HT1080 (cell line): ENCODE measurements around the gene AGFG2. TPM values are rescaled to one million over a fixed set of nuclear protein-coding genes. Genes with fewer than 3 reads are reported as not detected.

ENCODE experiments used
- DNase-seq: peaks from one replicate; pipeline ENCODE4 v3.0.0-alpha.2; 2015; ENCODE audit warnings: low read depth
- total RNA-seq: library from RNA; depleted of rRNA; stranded (reverse); fragments of >200 nt; shearing (Covaris generic); gene quantifications from 2 replicates; pipeline ENCODE4 v1.2.3, GENCODE V29; 2014

The AGFG2 gene
- total RNA-seq, 1 experiment from 2014 or later, result 19.9 TPM

DNA sequence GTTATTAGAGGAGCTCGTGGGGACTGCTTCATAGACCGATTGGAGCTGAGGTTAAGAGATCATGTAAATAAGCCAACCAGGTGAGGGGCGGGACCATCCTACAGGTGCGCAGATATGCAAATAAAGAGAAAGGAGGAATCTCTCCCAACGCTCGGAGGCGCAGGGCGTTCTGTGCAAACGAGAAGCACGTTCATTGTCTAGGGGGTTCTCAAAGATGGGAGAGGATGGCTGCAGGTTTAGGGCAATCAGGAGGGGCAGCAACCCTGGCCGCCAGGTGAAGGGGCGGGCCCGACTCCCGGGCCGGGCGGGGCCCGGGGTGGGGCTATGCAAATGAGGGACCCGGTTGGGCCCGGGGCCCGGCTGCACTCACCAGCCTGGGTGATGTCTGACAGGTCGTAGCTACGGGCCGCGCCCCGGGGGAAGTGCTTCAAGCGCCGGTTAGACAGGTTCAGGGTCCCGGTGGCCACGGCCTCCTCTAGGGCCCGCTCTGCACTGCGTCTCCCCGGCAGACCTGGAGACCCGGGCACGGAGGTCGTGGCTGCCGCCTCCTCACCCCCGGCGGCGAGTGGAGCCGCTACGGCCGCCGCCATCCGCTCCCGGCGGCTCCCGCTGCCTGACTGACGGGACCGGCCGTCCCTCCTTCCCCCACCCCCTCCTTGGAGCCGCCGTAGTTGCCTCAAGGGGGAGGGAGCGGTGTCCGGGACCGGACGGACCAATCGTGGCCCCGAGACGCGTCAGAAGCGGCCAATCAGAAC is 46.7 kb downstream of the AGFG2 start, which contains the start of gene LRCH4:
Gene LRCH4 (minus strand): TSS at position 619 of the 755 bp plus-strand sequence. CDS start 29 bp downstream, at position 590.
- no peak for DNase-seq

DNA sequence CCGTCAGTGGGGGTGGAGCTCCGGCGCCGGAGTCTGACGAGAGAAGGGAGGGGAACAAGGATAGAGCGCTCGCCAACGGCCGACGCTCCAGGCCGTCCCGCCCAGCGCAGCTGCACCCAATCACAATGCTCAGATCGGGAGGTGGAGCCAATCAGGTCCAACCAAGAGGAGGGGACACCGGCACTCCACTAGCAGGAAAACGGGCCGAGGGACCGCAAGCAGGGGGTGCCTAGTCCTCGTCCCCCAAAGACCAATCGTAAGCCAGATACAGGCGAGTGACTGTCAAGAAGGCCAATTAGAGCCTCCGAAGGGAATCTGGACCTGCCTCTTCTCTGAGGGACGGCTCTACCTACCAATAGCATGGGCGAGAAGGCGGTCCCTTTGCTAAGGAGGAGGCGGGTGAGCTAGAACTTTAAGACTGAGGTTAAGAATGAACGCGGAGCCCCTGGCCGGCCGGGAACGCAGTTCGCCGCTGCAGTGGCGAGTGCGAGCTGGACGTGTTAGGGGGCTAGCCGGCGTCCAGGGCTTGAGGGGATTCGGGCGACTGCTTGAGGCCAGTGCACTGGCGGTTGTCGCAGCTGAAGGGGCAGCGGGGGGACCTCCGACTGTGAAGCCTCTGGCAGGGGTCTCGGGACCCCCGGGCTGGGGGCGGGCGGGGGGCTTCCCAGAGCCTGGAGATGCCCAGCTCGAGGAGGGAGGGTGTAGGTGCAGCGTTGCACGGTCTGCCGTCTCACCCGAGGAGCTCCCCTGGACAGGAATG is 47.4 kb downstream of the AGFG2 start, which contains the start of gene FBXO24:
Gene FBXO24 (plus strand): TSS at position 63 of the 760 bp plus-strand sequence. CDS start 298 bp downstream, at position 361.
- peak; percentile 100 for DNase-seq

DNA sequence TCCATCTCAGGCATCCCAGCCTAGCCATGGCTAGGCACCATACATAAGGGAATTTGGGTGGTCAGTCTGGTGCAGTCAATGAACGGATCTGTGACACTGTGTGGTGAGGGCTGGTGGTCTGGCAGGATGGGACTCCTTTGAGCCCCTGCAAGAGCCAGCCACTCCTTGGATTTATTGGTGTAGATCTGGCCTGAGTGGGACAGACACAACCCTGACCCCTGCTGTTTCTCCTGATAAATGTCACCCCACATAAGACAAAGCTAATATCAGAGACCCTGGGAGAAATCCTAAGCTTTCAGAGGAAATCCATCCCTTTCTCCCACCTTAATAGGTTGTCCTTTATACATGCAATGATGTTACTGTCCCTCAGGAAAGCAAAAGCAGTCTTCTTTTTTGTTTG is 49.4 kb downstream of the AGFG2 start:
- DNase-seq, result peak; percentile 34

DNA sequence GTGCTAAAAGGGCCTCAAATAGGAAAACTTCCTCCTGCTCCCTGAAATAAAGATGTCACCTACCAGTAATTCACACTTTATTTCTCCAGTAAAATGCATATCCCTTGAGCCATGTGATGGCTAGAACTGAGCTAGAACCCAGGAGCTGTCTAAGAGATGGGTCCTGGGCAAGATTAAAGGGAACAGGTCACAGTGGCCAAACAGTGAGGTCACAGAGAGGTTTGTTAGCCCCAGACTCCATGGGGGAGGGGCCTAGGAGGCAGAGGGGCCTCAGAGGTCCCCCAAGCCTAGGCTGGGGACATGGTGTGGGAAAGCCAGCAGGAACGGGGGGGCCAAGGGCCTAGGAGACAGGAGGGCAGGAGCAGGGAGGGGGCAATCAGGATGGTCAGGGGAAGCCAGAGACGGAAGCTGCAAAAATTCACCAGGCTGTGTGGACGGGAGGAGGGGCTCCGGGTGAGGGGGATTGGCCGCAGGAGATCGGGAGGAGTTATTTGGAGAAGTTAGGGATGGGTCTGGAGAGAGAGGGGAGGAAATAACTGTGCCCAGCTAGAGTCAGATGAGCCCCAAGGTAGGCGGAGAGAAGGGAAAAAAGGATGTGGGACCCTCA is 50.4 kb downstream of the AGFG2 start:
- DNase-seq, result no peak

DNA sequence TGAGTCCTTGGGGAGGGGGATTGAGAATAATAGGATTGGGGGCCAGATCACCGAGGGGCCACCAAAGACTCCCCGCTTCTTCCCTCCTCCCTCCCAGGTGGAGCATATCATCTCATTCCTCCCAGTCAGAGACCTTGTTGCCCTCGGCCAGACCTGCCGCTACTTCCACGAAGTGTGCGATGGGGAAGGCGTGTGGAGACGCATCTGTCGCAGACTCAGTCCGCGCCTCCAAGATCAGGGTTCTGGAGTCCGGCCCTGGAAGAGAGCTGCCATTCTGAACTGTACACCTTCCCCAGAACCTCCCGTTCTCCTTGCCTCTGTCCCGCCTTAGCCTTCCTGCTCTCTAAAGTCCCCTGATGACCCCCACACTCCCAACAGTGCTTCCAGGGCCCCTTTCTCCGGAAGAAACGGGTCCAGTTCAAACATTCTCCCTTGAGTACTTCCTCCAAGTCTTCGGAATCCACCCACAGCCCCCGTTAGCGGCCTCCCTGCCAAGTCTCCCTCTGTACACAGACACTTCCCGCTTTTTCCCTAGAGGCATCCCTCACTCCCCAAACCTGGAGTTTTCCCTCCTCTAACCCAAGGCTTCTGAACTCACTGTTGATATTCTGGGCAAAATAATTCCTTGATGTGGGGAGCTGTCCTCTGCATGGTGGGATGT is 51.2 kb downstream of the AGFG2 start:
- DNase-seq, result no peak

DNA sequence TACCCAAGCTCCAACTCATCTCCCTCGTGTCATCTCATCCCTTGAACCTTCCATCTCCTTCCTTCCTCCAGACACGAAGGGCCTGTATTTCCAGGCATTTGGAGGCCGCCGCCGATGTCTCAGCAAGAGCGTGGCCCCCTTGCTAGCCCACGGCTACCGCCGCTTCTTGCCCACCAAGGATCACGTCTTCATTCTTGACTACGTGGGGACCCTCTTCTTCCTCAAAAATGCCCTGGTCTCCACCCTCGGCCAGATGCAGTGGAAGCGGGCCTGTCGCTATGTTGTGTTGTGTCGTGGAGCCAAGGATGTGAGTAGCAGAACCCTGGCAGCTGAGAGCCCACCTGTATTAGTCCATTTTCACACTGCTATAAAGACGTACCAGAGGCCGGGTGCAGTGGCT is 52.6 kb downstream of the AGFG2 start:
- no peak for DNase-seq

DNA sequence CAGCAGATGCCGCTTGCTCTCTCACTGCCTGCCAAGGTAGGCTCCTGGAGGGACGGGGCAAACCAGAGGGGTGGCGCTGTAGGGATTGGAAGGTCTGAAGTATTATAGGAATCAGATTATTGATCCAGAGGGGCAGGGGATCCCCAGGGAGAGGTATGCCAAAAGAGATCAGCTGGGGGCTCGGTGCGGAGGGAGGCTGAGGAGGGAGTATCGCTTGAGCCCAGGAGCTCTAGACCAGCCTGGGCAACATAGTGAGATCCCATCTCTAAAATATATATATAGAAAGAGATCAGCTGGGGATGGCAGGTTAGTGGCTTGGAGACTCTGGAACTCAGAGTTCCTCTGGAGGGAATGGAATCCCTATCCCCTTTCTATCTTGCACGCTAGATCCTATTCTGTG is 56.2 kb downstream of the AGFG2 start:
- DNase-seq, result no peak

DNA sequence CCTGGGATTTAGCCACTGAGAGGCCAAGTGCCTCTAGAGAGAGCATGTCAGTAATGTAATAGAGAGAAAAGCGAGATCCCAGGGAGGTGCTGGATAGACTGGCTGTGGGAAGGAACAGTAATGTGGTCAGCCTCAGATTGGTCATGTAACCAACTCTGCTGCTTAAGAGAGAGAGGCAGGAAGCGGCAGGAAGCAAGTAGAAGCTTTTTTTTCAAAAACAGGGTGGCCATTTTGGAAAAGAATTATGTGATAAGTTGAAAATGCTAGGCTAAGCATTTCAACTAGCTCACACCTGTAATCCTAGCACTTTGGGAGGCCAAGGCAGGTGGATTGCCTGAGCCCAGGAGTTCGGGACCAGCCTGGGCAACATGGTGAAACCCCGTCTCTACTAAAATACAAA is 59.4 kb downstream of the AGFG2 start:
- peak; percentile 48 for DNase-seq

DNA sequence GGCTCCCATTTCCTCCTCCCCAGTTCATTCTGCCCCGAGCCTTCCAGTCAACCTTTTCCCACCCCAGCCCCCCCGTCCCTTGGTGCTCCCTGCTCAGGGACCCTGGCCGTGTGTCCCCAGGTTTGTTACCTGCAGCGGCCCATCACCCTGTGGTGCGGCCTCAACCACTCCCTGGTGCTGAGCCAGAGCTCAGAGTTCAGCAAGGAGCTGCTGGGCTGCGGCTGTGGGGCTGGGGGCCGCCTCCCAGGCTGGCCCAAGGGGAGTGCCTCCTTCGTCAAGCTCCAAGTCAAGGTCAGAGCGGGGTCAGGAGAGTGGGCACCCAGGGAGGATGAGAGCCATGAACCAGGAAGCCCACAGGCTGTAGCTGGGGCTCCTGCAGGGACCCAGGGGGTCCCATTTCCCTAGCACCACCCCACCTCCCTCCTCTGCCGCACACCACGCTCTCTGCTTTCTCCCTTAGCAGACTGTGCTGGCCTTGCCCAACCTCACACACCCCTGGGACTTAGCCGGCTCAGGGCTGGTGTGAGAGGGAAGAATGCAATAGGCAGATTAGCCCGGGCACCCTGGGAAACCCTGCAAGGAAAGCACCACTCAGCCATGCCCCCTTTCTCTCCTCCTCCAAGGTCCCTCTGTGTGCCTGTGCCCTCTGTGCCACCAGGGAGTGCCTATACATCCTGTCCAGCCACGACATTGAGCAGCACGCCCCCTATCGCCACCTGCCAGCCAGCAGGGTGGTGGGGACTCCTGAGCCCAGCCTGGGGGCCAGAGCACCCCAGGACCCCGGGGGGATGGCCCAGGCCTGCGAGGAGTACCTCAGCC is 61.1 kb downstream of the AGFG2 start:
- DNase-seq, result no peak

DNA sequence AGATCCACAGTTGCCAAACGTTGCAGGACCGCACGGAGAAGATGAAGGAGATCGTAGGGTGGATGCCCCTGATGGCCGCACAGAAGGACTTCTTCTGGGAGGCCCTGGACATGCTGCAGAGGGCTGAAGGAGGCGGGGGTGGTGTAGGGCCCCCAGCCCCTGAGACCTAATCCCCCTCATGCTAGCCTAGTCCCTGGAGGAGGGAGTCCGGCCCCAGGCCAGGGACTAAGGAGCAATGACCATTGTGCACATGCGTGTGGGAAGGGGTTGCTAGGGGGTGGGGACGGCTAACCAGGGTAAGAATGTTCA is 61.7 kb downstream of the AGFG2 start:
- no peak for DNase-seq

DNA sequence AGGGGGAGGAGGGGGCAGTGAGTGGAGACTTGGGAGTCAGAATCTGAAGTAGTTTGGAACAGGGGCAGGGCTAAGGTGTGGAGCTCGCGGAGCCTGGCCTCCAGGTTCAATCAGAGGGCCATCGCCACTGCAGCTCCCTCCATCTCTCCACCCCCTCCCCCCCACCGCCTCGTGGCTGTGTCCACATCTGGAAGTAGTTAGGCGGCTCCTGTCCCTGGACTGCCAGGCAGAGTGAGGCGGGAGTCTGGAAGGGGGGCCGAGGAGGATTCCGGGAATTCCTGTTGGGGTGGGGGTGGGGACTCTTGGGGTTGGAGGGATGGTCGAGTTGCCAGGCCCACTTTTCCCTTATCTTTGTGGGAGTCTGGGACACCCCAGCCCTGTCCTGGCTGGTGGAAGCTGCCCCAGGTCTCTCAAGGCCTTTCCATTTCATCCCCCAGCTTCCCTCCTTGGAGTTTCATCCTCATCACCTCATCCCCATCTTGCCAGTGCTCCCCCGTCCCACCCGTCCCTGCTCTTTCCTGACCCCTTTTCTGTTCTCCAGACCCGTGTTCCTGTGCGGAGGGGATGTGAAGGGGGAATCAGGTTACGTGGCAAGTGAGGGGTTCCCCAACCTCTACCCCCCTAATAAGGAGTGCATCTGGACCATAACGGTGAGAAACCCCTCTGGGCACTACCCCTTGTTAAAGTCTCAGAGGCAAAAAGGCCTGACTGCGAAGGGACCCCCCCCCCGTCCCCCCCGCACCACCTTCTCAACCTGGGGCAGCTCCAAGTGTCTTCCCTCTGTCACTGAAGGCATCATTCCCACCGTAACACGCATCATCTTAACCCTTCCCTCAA is 64.1 kb downstream of the AGFG2 start:
- DNase-seq, result no peak

DNA sequence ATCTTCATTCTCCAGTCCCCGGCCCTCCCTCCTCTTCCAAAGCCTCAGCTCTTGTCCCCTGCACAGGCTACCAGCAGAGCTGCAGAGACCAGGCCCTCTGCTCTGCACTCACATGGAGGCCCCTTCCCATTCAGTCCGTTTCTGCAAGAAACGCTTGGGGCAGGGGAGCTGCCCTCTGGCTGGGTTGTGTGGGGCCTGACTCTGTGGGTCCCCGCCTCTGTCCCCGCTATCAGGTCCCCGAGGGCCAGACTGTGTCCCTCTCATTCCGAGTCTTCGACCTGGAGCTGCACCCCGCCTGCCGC is 64.7 kb downstream of the AGFG2 start:
- no peak for DNase-seq

DNA sequence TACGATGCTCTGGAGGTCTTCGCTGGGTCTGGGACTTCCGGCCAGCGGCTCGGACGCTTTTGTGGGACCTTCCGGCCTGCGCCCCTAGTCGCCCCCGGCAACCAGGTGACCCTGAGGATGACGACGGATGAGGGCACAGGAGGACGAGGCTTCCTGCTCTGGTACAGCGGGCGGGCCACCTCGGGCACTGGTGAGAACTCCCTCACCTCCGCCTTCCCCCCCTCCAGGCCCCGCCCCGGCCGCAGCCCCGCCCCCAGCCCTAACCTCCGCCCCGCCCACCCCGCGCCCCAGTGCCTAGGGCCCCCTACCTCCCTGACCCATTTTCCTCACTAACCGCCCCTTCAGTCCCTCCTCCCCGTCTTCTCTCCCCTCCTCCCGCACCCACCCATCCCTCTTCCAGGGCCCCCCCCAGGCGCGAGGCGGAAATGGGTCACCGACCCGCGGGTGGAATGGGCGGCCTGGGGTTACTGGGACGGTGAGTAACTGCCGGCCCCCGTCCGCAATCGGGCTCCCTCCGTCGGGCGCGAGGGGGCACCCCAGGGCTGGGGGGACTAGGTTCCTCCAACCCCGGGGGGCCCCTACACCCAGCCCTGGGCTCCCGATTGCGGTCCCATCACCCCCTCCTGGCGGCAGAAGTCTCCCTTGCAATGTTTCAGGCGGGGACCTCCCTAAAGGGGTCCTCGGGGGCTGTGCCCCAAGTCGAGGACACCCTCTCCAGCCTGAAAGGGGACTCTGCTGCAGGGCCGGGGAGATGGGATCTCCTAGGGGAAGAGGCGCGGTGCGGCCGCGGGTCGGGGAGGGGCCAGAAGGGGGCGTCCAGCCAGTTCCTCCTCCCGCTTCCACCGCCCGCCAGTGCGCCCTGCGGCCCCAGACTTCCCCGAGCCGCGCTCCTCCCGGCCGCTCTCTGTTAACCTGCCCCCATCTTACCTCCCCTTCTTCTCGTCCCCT is 65.3 kb downstream of the AGFG2 start:
- DNase-seq, result no peak

DNA sequence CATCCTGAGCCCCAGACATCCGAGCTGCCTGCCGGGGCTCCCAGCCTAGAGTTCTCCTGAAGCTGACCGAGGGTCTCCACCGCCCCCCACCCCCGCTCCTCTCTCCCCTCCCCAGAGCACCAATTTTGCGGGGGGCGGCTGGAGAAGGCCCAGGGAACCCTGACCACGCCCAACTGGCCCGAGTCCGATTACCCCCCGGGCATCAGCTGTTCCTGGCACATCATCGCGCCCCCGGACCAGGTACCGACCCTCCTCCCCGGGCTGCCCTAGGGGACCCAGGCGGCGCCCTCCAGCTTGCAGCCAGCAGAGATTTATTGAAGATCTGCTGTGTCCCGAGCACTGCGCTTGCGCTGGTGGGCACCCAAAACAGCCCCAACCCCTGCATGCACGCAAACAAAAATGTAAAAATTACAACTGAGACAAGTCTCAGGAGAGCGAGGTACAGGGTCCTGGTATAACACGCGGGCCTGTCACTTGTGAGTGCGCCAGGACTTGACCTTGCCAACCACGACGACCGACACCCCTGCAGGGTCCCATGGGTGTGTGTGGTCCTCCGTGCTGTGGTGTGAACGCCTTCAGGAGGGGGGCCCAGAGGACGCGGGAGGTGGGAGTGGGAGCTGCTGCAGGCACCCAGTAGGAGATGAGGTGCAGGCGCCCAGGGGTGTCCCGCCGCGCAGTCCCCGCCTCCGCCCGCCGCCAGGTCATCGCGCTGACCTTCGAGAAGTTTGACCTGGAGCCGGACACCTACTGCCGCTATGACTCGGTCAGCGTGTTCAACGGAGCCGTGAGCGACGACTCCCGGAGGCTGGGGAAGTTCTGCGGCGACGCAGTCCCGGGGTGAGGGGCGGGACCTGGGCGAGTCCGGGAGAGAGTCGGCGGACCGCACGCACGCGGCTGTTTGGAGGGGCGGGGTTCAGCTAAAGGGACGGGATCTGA is 66.2 kb downstream of the AGFG2 start:
- no peak for DNase-seq

DNA sequence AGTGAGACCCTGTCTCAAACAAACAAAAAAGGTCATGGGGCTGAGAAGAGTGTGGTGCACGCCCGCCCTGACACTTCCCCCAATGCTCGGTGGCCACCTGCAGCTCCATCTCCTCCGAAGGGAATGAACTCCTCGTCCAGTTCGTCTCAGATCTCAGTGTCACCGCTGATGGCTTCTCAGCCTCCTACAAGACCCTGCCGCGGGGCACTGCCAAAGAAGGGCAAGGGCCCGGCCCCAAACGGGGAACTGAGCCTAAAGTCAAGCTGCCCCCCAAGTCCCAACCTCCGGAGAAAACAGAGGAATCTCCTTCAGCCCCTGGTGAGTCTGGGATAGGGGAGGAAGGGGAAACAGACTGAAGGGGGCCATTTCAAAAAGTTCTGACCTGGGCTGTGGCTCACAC is 67.3 kb downstream of the AGFG2 start:
- DNase-seq, result no peak

DNA sequence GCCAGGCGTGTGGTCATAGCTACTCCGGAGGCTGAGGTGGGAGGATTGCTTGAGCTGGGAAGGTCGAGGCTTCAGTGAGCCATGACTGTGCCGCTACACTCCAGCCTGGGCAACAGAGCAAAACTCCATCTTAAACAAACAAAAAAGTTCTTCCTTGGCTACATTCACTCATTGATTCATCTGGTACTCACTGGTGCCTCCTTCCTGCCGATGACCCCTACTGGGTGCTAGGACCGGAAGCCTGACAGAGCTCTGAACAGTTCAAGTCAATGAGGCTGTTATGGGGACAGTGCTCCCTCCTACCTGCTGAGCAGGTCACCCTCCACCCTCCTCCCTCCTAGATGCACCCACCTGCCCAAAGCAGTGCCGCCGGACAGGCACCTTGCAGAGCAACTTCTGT is 68.1 kb downstream of the AGFG2 start:
- peak; percentile 62 for DNase-seq

DNA sequence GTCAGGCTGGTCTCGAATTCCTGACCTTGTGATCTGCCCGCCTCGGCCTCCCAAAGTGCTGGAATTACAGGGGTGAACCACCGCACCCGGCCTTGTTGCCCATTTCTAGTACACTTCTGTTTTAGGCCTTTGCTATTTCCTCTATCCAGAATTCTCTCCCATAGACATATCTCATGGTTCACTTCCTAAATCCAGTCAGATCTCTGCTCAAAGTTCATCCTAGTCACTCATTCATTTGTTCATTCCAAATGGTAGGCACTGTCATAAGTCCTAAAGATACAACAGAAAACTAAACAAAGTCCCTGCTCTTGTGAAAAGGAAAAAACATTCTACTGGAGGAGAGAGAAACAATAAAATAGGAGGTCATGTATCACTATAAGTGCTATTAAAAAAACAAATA is 71.0 kb downstream of the AGFG2 start:
- DNase-seq, result no peak
